K562 (cell line): Measurements from ENCODE around the gene CNDP1. TPM values are rescaled to one million over a fixed set of nuclear protein-coding genes. Genes with fewer than 3 reads are reported as not detected.

ENCODE experiments used
- ATAC-seq: fragments of 200-7000 bp; cut with Tn5 transposase; 3 replicates; pipeline ENCODE4 v1.9.1; 2020; ENCODE audit warnings: moderate library complexity
- Bru-seq: library from RNA; stranded (reverse); fragments of 400-500 nt; gene quantifications from one replicate; lab custom pipeline; 2021; lab: Mats Ljungman, UMichigan
- BruChase-seq, 2 experiments: library from RNA; stranded (reverse); fragments of 400-500 nt; gene quantifications; one replicate each; lab custom pipeline; 2021; lab: Mats Ljungman, UMichigan
- BruUV-seq: library from RNA; stranded (reverse); fragments of 400-500 nt; replicated peaks from 2 replicates; lab custom pipeline; 2021; lab: Mats Ljungman, UMichigan
- CTCF ChIA-PET: fragments of 300-600 bp; formaldehyde crosslinking; extraction: SDS; loops from one replicate; lab custom pipeline; 2021; ENCODE audit warnings: low intra/inter-chr PET ratio; lab: Yijun Ruan, JAX
- POLR2A ChIA-PET: fragments of 300-600, 350-650 bp; sonication (Branson Sonifier 250); formaldehyde crosslinking; extraction: SDS; loops from one replicate; lab custom pipeline; 2021; ENCODE audit warnings: antibody characterized with exemption, inconsistent platforms; lab: Yijun Ruan, JAX
- DNase-seq, 4 experiments: peaks; one replicate each; pipeline versions ENCODE4 v3.0.0 to v3.0.0-alpha.2; 2011 to 2018; ENCODE audit warnings: low spot score in 3 of 4, mixed read lengths in 3 of 4; ENCODE audit errors: extremely low read depth in 1 of 4
- FAIRE-seq: peaks from 2 replicates; lab custom pipeline; 2011; peaks lifted over from hg19 to GRCh38; lab: Jason Lieb, UNC
- H2AFZ ChIP-seq: 2 replicates; pipeline ENCODE4 v1.6.0; 2011; ENCODE audit warnings: low read depth, low read length, control low read depth, inconsistent platforms
- H3K27ac ChIP-seq: fragments of 200-600 bp; 3 replicates; pipeline ENCODE4 v1.8.0; 2011; ENCODE audit warnings: low read depth, mild to moderate bottlenecking, control low read depth, inconsistent platforms, low read length, moderate library complexity, mixed read lengths; ENCODE audit errors: extremely low read depth
- H3K27me3 ChIP-seq, 2 experiments: fragments of 300-600 bp in 1 of 2; 2 replicates in 1 of 2; 3 replicates in 1 of 2; pipeline versions ENCODE4 v1.6.0 to v1.8.0; 2011; ENCODE audit warnings: inconsistent platforms in 2 of 2, low read length in 2 of 2, mild to moderate bottlenecking in 1 of 2, mixed read lengths in 1 of 2, moderate library complexity in 1 of 2; ENCODE audit not compliant: control insufficient read depth in 2 of 2, insufficient read depth in 2 of 2
- H3K36me3 ChIP-seq: fragments of 300-600 bp; 3 replicates; pipeline ENCODE4 v1.8.0; 2011; ENCODE audit warnings: mild to moderate bottlenecking, low read length, inconsistent platforms; ENCODE audit not compliant: control insufficient read depth, insufficient read depth
- H3K4me1 ChIP-seq, 2 experiments: fragments of 200-600 bp in 1 of 2; replicated peaks in 1 of 2; 2 replicates in 1 of 2; 3 replicates in 1 of 2; pipeline versions ENCODE4 v1.5.1 to v1.8.0; 2011; ENCODE audit warnings: inconsistent platforms in 2 of 2, low read length in 2 of 2, mild to moderate bottlenecking in 1 of 2, mixed read lengths in 1 of 2, moderate library complexity in 1 of 2; ENCODE audit not compliant: control insufficient read depth in 2 of 2, insufficient read depth in 2 of 2
- H3K4me2 ChIP-seq: 2 replicates; pipeline ENCODE4 v1.6.1; 2011; ENCODE audit warnings: low read length, control low read depth, inconsistent platforms, mixed read lengths; ENCODE audit not compliant: insufficient read depth
- H3K4me3 ChIP-seq: fragments of 200-600 bp; sonication (generic), shearing (Covaris generic); 2 replicates; pipeline ENCODE4 v1.5.1; 2016; ENCODE audit warnings: control low read depth, inconsistent platforms
- H3K79me2 ChIP-seq: fragments of 200-600 bp; 3 replicates; pipeline ENCODE4 v1.8.0; 2011; ENCODE audit warnings: low read length, inconsistent platforms; ENCODE audit not compliant: control insufficient read depth, insufficient read depth
- H3K9ac ChIP-seq, 2 experiments: 2 replicates each; pipeline versions ENCODE4 v1.6.0 to v1.6.1; 2011; ENCODE audit warnings: low read depth in 2 of 2, low read length in 2 of 2, control low read depth in 1 of 2, inconsistent platforms in 1 of 2, mild to moderate bottlenecking in 1 of 2, mixed read lengths in 1 of 2; ENCODE audit not compliant: insufficient read depth in 1 of 2
- H3K9me1 ChIP-seq: one replicate; pipeline ENCODE4 v1.6.0; 2011; ENCODE audit warnings: inconsistent platforms, mild to moderate bottlenecking, low read length, moderate library complexity; ENCODE audit not compliant: control insufficient read depth, insufficient read depth
- H3K9me3 ChIP-seq: replicated peaks from 2 replicates; pipeline ENCODE4 v1.5.1; 2011; ENCODE audit warnings: low read depth, low read length, inconsistent platforms; ENCODE audit not compliant: control insufficient read depth, insufficient read depth
- H4K20me1 ChIP-seq: replicated peaks from 2 replicates; pipeline ENCODE4 v1.6.1; 2011; ENCODE audit warnings: low read length, inconsistent platforms, mixed read lengths; ENCODE audit not compliant: control insufficient read depth, insufficient read depth
- WGBS: fragments of 100-300 bp; shearing (Covaris generic); methylation state at CpG from one replicate; pipeline ENCODE4 v1.1.6; 2016; ENCODE audit warnings: low coverage, mixed read lengths; ENCODE audit not compliant: insufficient coverage; ENCODE audit errors: missing lambda C conversion rate; 5-methylcytosine and 5-hydroxymethylcytosine counted together
- in situ Hi-C: fragments of 300-500 bp; cut with MboI; formaldehyde crosslinking; loops from 4 replicates; pipeline ENCODE4 v1.15.0; 2018; ENCODE audit warnings: inconsistent platforms, mixed read lengths
- intact Hi-C: fragments of 100-400 bp; cut with micrococcal nuclease; formaldehyde crosslinking; loops from 2 replicates; pipeline ENCODE4 v1.14.2; 2022
- long read RNA-seq, 3 experiments: library from polyadenylated mRNA in 2 of 3; library from RNA in 1 of 3; unstranded in 2 of 3; stranded (forward) in 1 of 3; transcript quantifications; one replicate each; pipeline ENCODE4 v2.0.0, GENCODE V29; 2019 to 2022
- polyA minus RNA-seq, 3 experiments: library from RNA; depleted of rRNA, polyadenylated mRNA; stranded (reverse); fragments of >200 nt; gene quantifications; 2 replicates each; pipeline ENCODE4 v1.2.3, GENCODE V29; 2011
- polyA plus RNA-seq, 8 experiments: library from polyadenylated mRNA; depleted of rRNA in 4 of 8; stranded (reverse) in 5 of 8; unstranded in 3 of 8; fragments of >200 nt; fragmentation: Nextera tagmentation in 2 of 8; fragmentation: Illumina TruSeq in 1 of 8; extraction: Ambion mirVana in 2 of 8; extraction: Trizol in 1 of 8; gene quantifications; 2 replicates each; pipeline versions ENCODE4 v1.2.1 to v1.2.3, GENCODE V29; 2011 to 2014; ENCODE audit warnings: inconsistent platforms in 1 of 8, missing spikeins in 1 of 8
- total RNA-seq, 7 experiments: library from RNA; depleted of rRNA in 6 of 7; stranded (reverse); fragments of >200 nt in 6 of 7; fragmentation: Illumina TruSeq in 2 of 7; extraction: Trizol in 2 of 7; gene quantifications; 2 replicates each; pipeline versions ENCODE4 v1.2.1 to v1.2.3, GENCODE V29; 2011 to 2021; ENCODE audit warnings: low replicate concordance in 1 of 7
- TF ChIP-seq, protein P1 (sequence below): fragments of 450-650 bp; formaldehyde crosslinking; IDR thresholded peaks from 2 replicates; pipeline ENCODE4 v1.4.0; 2020; ENCODE audit warnings: mild to moderate bottlenecking, mixed read lengths
- TF ChIP-seq, protein P2 (sequence below): fragments of 250-450 bp; sonication (Bioruptor Pico); IDR thresholded peaks from 2 replicates; pipeline ENCODE4 v1.5.0; 2021; ENCODE audit warnings: mild to moderate bottlenecking, borderline replicate concordance

CNDP1 gene, protein sequence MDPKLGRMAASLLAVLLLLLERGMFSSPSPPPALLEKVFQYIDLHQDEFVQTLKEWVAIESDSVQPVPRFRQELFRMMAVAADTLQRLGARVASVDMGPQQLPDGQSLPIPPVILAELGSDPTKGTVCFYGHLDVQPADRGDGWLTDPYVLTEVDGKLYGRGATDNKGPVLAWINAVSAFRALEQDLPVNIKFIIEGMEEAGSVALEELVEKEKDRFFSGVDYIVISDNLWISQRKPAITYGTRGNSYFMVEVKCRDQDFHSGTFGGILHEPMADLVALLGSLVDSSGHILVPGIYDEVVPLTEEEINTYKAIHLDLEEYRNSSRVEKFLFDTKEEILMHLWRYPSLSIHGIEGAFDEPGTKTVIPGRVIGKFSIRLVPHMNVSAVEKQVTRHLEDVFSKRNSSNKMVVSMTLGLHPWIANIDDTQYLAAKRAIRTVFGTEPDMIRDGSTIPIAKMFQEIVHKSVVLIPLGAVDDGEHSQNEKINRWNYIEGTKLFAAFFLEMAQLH
- total RNA-seq (2011; cell fraction: chromatin; rRNA removed; ENCODE audit: low replicate concordance) = not detected in 2 replicates
- not detected in 2 replicates for total RNA-seq (2011; cell fraction: nucleolus; rRNA removed)
- not detected in 2 replicates for total RNA-seq (2011; cell fraction: nucleoplasm; rRNA removed)
- total RNA-seq (2014; rRNA removed) = not detected in 2 replicates
- total RNA-seq (2014; rRNA removed; fragmentation: Illumina TruSeq; extraction: Trizol) = not detected in 2 replicates
- not detected in 2 replicates for total RNA-seq (2015; rRNA removed; fragmentation: Illumina TruSeq; extraction: Trizol)
- not detected in 2 replicates for total RNA-seq (2021)
- polyA plus RNA-seq (2011; rRNA removed) = not detected in 2 replicates
- polyA plus RNA-seq (2011; cell fraction: cytosol; rRNA removed) = not detected in 2 replicates
- 0.03 TPM in 1 of 2 replicates, not detected in the other for polyA plus RNA-seq (2011; cell fraction: nucleus; rRNA removed)
- polyA plus RNA-seq (2012) = not detected in 2 replicates
- not detected in 2 replicates for polyA plus RNA-seq (2014; fragmentation: Illumina TruSeq; extraction: Trizol)
- polyA plus RNA-seq (2014; fragmentation: Nextera tagmentation; extraction: Ambion mirVana) = not detected
- polyA plus RNA-seq (2014; rRNA removed) = not detected in 2 replicates
- 0.12 TPM in 1 of 2 replicates, not detected in the other for polyA minus RNA-seq (2011; rRNA and poly(A)+ RNA removed)
- not detected in 2 replicates for polyA minus RNA-seq (2011; cell fraction: cytosol; rRNA and poly(A)+ RNA removed)
- not detected in 2 replicates for polyA minus RNA-seq (2011; cell fraction: nucleus; rRNA and poly(A)+ RNA removed)
- percentile 10 among the genes with signal in this experiment for Bru-seq, nascent RNA
- BruChase-seq, experiment 1, labeled RNA remaining after a 2-hour chase = percentile 8 among the genes with signal in this experiment
- BruChase-seq, experiment 2, labeled RNA remaining after a 6-hour chase = percentile 6 among the genes with signal in this experiment
- long read RNA-seq, experiment 1, partial matches to known transcripts = 0 of 1 reads
- long read RNA-seq, experiment 1, other reads (novel, unspliced or antisense) = 1 of 1 reads
- long read RNA-seq, experiment 2 = 0 reads
- long read RNA-seq, experiment 3 = 0 reads

DNA sequence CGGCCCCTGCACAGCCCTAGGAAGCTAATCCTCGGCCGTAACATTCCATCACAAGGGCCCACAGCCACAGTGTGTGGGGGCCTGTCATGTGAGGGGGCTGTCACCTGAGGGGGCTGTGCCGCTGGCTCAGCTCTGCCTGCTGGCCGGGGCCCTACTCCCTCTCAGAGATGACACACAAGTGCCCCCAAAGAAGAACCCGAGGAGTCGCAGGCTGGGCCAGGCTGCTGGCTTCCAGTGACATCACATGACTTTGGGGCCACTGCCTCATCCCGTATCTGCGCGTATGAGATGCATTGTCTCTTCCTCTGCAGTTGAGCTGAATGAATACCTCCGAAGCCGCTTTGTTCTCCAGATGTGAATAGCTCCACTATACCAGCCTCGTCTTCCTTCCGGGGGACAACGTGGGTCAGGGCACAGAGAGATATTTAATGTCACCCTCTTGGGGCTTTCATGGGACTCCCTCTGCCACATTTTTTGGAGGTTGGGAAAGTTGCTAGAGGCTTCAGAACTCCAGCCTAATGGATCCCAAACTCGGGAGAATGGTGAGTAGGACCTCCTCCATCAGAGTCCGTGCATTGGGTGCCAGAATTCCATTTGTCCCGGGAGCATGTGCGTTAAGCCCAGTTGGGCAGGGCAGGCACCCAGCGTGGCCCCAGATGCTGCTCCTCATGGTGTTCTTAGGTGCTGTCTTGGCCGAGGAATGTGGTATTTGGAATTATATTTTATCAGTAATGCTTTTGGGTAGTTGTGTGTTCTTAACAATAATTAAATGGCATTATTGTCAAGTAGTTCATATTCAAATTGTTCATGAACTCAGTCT lies at the start of gene CNDP1:
Gene CNDP1 (plus strand): TSS at position 351 of the 820 bp plus-strand sequence. CDS start 168 bp downstream, at position 519.
- no peak for FAIRE-seq
- H3K27ac ChIP-seq = no peak within 1 kb of the TSS
- ATAC-seq = no peak; the same call in 1 of the 3 replicates
- H2AFZ ChIP-seq = no peak within 1 kb of the TSS
- no TSS peak for BruUV-seq
- no peaks in the 10 kb centered on the region for H4K20me1 ChIP-seq
- no peak within 1 kb of the TSS for H3K4me2 ChIP-seq
- DNase-seq = peak in 1 of 4 experiments; percentile 3
- H3K4me3 ChIP-seq = no peak within 1 kb of the TSS
- intact Hi-C loops = no loop called here
- no peaks in the 10 kb centered on the region for H3K9me3 ChIP-seq
- CTCF ChIA-PET = no interaction called here
- TF ChIP-seq, protein P1, sequence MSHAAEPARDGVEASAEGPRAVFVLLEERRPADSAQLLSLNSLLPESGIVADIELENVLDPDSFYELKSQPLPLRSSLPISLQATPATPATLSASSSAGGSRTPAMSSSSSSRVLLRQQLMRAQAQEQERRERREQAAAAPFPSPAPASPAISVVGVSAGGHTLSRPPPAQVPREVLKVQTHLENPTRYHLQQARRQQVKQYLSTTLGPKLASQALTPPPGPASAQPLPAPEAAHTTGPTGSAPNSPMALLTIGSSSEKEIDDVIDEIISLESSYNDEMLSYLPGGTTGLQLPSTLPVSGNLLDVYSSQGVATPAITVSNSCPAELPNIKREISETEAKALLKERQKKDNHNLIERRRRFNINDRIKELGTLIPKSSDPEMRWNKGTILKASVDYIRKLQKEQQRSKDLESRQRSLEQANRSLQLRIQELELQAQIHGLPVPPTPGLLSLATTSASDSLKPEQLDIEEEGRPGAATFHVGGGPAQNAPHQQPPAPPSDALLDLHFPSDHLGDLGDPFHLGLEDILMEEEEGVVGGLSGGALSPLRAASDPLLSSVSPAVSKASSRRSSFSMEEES = peak; percentile 25; the same call in 1 of the 2 replicates
- TF ChIP-seq, protein P2, sequence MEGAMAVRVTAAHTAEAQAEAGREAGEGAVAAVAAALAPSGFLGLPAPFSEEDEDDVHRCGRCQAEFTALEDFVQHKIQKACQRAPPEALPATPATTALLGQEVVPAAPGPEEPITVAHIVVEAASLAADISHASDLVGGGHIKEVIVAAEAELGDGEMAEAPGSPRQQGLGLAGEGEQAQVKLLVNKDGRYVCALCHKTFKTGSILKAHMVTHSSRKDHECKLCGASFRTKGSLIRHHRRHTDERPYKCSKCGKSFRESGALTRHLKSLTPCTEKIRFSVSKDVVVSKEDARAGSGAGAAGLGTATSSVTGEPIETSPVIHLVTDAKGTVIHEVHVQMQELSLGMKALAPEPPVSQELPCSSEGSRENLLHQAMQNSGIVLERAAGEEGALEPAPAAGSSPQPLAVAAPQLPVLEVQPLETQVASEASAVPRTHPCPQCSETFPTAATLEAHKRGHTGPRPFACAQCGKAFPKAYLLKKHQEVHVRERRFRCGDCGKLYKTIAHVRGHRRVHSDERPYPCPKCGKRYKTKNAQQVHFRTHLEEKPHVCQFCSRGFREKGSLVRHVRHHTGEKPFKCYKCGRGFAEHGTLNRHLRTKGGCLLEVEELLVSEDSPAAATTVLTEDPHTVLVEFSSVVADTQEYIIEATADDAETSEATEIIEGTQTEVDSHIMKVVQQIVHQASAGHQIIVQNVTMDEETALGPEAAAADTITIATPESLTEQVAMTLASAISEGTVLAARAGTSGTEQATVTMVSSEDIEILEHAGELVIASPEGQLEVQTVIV (CRISPR knock-in tag) = no peak
- in situ Hi-C loops = no loop called here
- H3K27me3 ChIP-seq = peaks cover 16 to 56% of the 10 kb centered on the region in 2 experiments; a peak in 4 of 5 replicates
- no peaks in the 10 kb centered on the region for H3K9me1 ChIP-seq
- no peaks in the 10 kb centered on the region for H3K36me3 ChIP-seq
- no peaks in the 10 kb centered on the region for H3K79me2 ChIP-seq
- WGBS = 6% methylated on average over 14 of the region's 21 CpGs
- H3K9ac ChIP-seq = no peak within 1 kb of the TSS
- POLR2A ChIA-PET = interaction anchor here (0.6 to 0.7 kb wide), 2 partner anchors 12 to 1948 kb away, joined by 3 read pairs; no protein-coding TSS in a partner anchor
- H3K4me1 ChIP-seq = peaks cover 0 to 4% of the 10 kb centered on the region in 2 experiments; a peak in 2 of 5 replicates
